Measurements from ENCODE around the gene OR1C1. TPM values are rescaled to one million over a fixed set of nuclear protein-coding genes. Genes with fewer than 3 reads are reported as not detected.
A peak's percentile ranks its signal among the peaks of the same experiment; 100 is the strongest.

The OR1C1 gene
- polyA plus RNA-seq, 1 of the 3 experiments (the other 2 are of a cell fraction) = not detected

- no peaks in the 10 kb centered on the region for H3K9me2 ChIP-seq
- H3K79me2 ChIP-seq (ENCODE audit: insufficient read depth) = no peaks in the 10 kb centered on the region
- no peak overlapping the region for H2AFZ ChIP-seq (ENCODE audit: low read depth)
- no peaks in the 10 kb centered on the region for H4K20me1 ChIP-seq (ENCODE audit: insufficient read depth)
- H3K36me3 ChIP-seq (replicated peaks in 1 of 2; ENCODE audit: control insufficient read depth in 1 of 2, insufficient read depth in 2 of 2, low read length in 1 of 2) = no peaks in the 10 kb centered on the region
- H3K4me3 ChIP-seq (ENCODE audit: low read depth in 2 of 2, low read length in 1 of 2) = no peak overlapping the region
- H3K9me3 ChIP-seq = no peaks in the 10 kb centered on the region
- no peaks in the 10 kb centered on the region for H3K4me1 ChIP-seq (ENCODE audit: control insufficient read depth in 1 of 2, insufficient read depth in 2 of 2, low read depth in 1 of 2, low read length in 1 of 2)
- H3K27ac ChIP-seq (ENCODE audit: low read depth in 2 of 2, low read length in 1 of 2) = no peak overlapping the region
- ChIA-PET CTCF (no interaction called here), POLR2A (no interaction called here)
- DNase-seq = no peak
- H3K9ac ChIP-seq = no peak overlapping the region
- no peak for TF ChIP-seq ZBTB33 (IDR thresholded peaks at IDR 0.05; ENCODE audit: borderline replicate concordance, low read depth)
- no peak for TF ChIP-seq USF1 (IDR thresholded peaks at IDR 0.05; ENCODE audit: borderline replicate concordance, low read depth)
- no peak for TF ChIP-seq MAX (IDR thresholded peaks at IDR 0.05; ENCODE audit: low read depth)
- no peak for TF ChIP-seq GATA2 (CRISPR knock-in tag; IDR thresholded peaks at IDR 0.05)
- no peak for TF ChIP-seq CTCF (IDR thresholded peaks at IDR 0.05)
- TF ChIP-seq FOSL2 (IDR thresholded peaks at IDR 0.05; ENCODE audit: borderline replicate concordance, low read depth) = no peak
- TF ChIP-seq MXI1 (IDR thresholded peaks at IDR 0.05; ENCODE audit: low read depth, low read length) = no peak
- no peak for TF ChIP-seq SIN3A (IDR thresholded peaks at IDR 0.05; ENCODE audit: borderline replicate concordance, low read depth, low read length)
- no peak for TF ChIP-seq RCOR1 (IDR thresholded peaks at IDR 0.05; ENCODE audit: low read length)
- TF ChIP-seq ELF1 (IDR thresholded peaks at IDR 0.05) = no peak
- peaks cover 8% of the 10 kb centered on the region for H3F3A ChIP-seq (replicated peaks; ENCODE audit: insufficient read depth)
- no peaks in the 10 kb centered on the region for H3K27me3 ChIP-seq (ENCODE audit: insufficient read depth)
- WGBS (ENCODE audit: low lambda C conversion rate) = no CpG with 5 or more reads among the region's 1 CpG
- H3K4me2 ChIP-seq = no peak overlapping the region
These were observed 10.5 kb downstream of the OR1C1 start for GRCh38 chr1:247749870-247750269.

- Histone ChIP-seq H3K9me2 (no peaks in the 10 kb centered on the region), H3K4me2 (no peak within 1 kb of the TSS), H3K27me3 (ENCODE audit: insufficient read depth) (no peaks in the 10 kb centered on the region), H4K20me1 (ENCODE audit: insufficient read depth) (no peaks in the 10 kb centered on the region), H2AFZ (ENCODE audit: low read depth) (peak within 1 kb of the TSS; percentile 11; the same call in 1 of the 2 replicates), H3K27ac (ENCODE audit: low read depth in 2 of 2, low read length in 1 of 2) (peak within 1 kb of the TSS in 1 of 2 experiments; percentile 53; a peak in 2 of 4 replicates), H3K4me3 (ENCODE audit: low read depth in 2 of 2, low read length in 1 of 2) (no peak within 1 kb of the TSS), H3K9me3 (no peaks in the 10 kb centered on the region), H3K4me1 (ENCODE audit: control insufficient read depth in 1 of 2, insufficient read depth in 2 of 2, low read depth in 1 of 2, low read length in 1 of 2) (no peaks in the 10 kb centered on the region), H3K79me2 (ENCODE audit: insufficient read depth) (no peaks in the 10 kb centered on the region), H3K36me3 (replicated peaks in 1 of 2; ENCODE audit: control insufficient read depth in 1 of 2, insufficient read depth in 2 of 2, low read length in 1 of 2) (no peaks in the 10 kb centered on the region), H3K9ac (no peak within 1 kb of the TSS), H3F3A (replicated peaks; ENCODE audit: insufficient read depth) (peaks cover 8% of the 10 kb centered on the region)
- WGBS (ENCODE audit: low lambda C conversion rate) = 4% methylated on average over 2 of the region's 2 CpGs
- DNase-seq = no peak
- ChIA-PET POLR2A (no interaction called here), CTCF (no interaction called here)
- no peak for TF ChIP-seq GATA2 (CRISPR knock-in tag; IDR thresholded peaks at IDR 0.05)
- no peak for TF ChIP-seq TEAD4 (IDR thresholded peaks at IDR 0.05; ENCODE audit: borderline replicate concordance, insufficient read depth)
- no peak for TF ChIP-seq USF1 (IDR thresholded peaks at IDR 0.05; ENCODE audit: borderline replicate concordance, low read depth)
- TF ChIP-seq USF2 (IDR thresholded peaks at IDR 0.05; ENCODE audit: borderline replicate concordance, low read depth, low read length) = no peak
- no peak for TF ChIP-seq RCOR1 (IDR thresholded peaks at IDR 0.05; ENCODE audit: low read length)
- TF ChIP-seq GABPA (IDR thresholded peaks at IDR 0.05; ENCODE audit: low read depth) = no peak
- TF ChIP-seq ELF1 (IDR thresholded peaks at IDR 0.05) = no peak
- no peak for TF ChIP-seq RFX5 (IDR thresholded peaks at IDR 0.05; ENCODE audit: low read length)
- no peak for TF ChIP-seq SMC3 (IDR thresholded peaks at IDR 0.05; ENCODE audit: low read depth, low read length)
- TF ChIP-seq NFIC (IDR thresholded peaks at IDR 0.05; ENCODE audit: borderline replicate concordance) = no peak
- no peak for TF ChIP-seq TCF12 (IDR thresholded peaks at IDR 0.05)
- no peak for TF ChIP-seq ZBTB33 (IDR thresholded peaks at IDR 0.05; ENCODE audit: borderline replicate concordance, low read depth)
- TF ChIP-seq MXI1 (IDR thresholded peaks at IDR 0.05; ENCODE audit: low read depth, low read length) = no peak
- TF ChIP-seq JUND (IDR thresholded peaks at IDR 0.05) = no peak
These were observed 12.3 kb downstream of the OR1C1 start, which contains the start of gene OR14A2 for GRCh38 chr1:247748041-247748440. Gene OR14A2, minus strand, starts transcription at chr1:247748141.
